AG09319 (cell line): Measurements from ENCODE around the gene CDS1.

ENCODE experiments used
- DNase-seq: peaks from one replicate; pipeline ENCODE4 v3.0.0-alpha.2; 2010; ENCODE audit warnings: low read depth; ENCODE audit errors: extremely low read depth
- TF ChIP-seq, protein P1 (sequence below): IDR thresholded peaks from 2 replicates; pipeline ENCODE4 v1.5.1; 2011; ENCODE audit warnings: low read depth, mild to moderate bottlenecking, inconsistent platforms, low read length, moderate library complexity

The CDS1 gene

GRCh38 chr4:84634961-84635360 is 52.0 kb downstream of the CDS1 start:
- TF ChIP-seq, protein P1, sequence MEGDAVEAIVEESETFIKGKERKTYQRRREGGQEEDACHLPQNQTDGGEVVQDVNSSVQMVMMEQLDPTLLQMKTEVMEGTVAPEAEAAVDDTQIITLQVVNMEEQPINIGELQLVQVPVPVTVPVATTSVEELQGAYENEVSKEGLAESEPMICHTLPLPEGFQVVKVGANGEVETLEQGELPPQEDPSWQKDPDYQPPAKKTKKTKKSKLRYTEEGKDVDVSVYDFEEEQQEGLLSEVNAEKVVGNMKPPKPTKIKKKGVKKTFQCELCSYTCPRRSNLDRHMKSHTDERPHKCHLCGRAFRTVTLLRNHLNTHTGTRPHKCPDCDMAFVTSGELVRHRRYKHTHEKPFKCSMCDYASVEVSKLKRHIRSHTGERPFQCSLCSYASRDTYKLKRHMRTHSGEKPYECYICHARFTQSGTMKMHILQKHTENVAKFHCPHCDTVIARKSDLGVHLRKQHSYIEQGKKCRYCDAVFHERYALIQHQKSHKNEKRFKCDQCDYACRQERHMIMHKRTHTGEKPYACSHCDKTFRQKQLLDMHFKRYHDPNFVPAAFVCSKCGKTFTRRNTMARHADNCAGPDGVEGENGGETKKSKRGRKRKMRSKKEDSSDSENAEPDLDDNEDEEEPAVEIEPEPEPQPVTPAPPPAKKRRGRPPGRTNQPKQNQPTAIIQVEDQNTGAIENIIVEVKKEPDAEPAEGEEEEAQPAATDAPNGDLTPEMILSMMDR, result no peak
- DNase-seq, result no peak

- no peak for DNase-seq
- TF ChIP-seq, protein P1, result no peak
Measured at GRCh38 chr4:84638092-84638491, 55.2 kb downstream of the CDS1 start.

- no peak for DNase-seq
Measured at GRCh38 chr4:84639145-84639544, 56.2 kb downstream of the CDS1 start.

DNA sequence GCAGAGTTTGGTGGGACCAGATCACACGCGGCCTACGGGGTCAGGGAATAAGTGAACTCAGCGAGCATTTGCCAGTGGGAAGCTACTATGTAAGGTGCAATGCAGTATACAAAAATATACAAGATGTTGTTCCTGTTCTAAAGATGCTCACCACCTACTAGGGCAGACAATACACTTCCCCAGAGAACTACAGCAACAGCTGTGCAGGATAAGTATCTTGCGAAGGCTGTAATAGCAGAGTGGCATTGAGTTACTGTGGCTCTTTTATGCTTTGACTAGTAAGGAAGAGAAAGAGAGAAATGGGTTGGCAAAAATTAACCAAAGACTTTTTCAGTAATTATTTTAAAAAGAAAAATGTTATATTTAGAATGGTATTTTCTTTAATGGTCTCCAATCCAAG is 61.2 kb downstream of the CDS1 start:
- DNase-seq, result no peak
- TF ChIP-seq, protein P1, result no peak

More at GRCh38 chr4:84639145-84639544, 56.2 kb downstream of the CDS1 start:
- TF ChIP-seq, protein P1, result no peak

DNA sequence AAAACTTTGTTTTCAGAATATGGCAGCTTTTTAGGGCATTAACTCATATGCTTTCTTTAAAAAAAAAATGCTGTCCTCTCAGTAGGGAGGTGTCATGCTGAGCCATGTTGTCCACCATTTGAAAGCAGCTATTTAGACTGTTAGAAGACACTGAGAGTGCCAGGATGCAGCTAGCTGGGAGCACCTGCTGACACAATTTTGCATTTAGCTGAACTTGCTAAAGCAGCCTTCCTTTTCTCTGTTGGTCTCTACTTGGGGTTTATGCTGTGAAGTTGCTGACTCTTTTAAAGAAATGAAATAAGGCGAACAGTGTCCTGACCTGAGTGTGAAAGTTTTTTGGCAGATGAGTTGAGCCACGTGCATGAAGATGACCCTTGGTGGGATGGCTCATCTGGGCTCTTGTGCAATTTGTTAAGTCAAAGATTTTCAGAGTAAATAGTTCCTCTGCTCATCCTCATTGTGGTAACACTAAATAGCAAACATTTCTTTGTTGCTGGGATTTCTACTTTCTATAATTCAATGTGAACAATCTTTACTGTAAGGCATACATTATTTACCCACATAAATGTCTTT is 64.5 kb downstream of the CDS1 start:
- DNase-seq, result no peak
- TF ChIP-seq, protein P1, result no peak

DNA sequence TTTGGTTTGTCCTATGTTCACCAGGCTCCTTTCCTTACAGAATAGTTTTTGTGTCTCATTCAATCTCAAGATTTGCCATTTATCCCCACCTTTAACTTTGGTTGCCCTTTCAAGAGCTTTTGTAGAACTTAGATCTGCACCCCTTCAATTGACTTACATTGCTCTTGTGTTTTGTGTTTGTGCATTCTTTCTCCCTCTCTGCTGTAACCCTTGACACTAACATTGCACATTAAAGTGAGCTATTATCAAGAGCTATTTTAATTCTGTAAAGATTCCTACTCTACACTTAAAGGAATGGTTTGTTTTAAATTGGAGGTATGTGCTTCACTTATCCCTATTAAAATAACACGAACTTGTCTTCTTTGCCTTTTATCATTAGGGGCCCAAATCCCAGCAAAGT is 65.3 kb downstream of the CDS1 start:
- TF ChIP-seq, protein P1, result no peak

GRCh38 chr4:84648863-84649647 is 66.1 kb downstream of the CDS1 start:
- no peak for DNase-seq
- TF ChIP-seq, protein P1, result no peak

More for the DNA sequence above, 65.3 kb downstream of the CDS1 start:
- no peak for DNase-seq
